GM10266 (cell line): Measurements from ENCODE around the gene SLC17A1.

Experiments used
- DNase-seq: peaks from one replicate; pipeline ENCODE4 v3.0.0; 2012; ENCODE audit errors: extremely low spot score
- CTCF ChIP-seq: IDR thresholded peaks from 2 replicates; pipeline ENCODE4 v1.5.1; 2012; ENCODE audit warnings: mild to moderate bottlenecking, low read depth; ENCODE audit not compliant: control insufficient read depth, insufficient read depth; ENCODE audit errors: missing control alignments

Gene SLC17A1

GRCh38 chr6:25874118-25874517, 42.3 kb upstream of the SLC17A1 start, which contains the start of gene SLC17A3:
Gene SLC17A3 (minus strand): TSS chr6:25874243. CDS start chr6:25868387, 5,856 bp downstream.
- no peak for DNase-seq
- no peak for TF ChIP-seq CTCF

- TF ChIP-seq CTCF: no peak
- DNase-seq: no peak
These were observed 41.0 kb upstream of the SLC17A1 start for GRCh38 chr6:25872814-25873213.

- no peak for DNase-seq
- no peak for TF ChIP-seq CTCF
These were observed 38.0 kb upstream of the SLC17A1 start for GRCh38 chr6:25869840-25870239.

GRCh38 chr6:25868436-25869183, 36.8 kb upstream of the SLC17A1 start:
- no peak for DNase-seq
- TF ChIP-seq CTCF: no peak

GRCh38 chr6:25866011-25866410, 34.2 kb upstream of the SLC17A1 start:
- TF ChIP-seq CTCF: no peak
- DNase-seq: no peak

GRCh38 chr6:25863360-25863759, 31.5 kb upstream of the SLC17A1 start:
- no peak for DNase-seq
- no peak for TF ChIP-seq CTCF

- no peak for TF ChIP-seq CTCF
- DNase-seq: no peak
These were observed 30.3 kb upstream of the SLC17A1 start for GRCh38 chr6:25862199-25862598.
